Islet precursor cell (in vitro differentiated cells): ENCODE data around the gene JAKMIP1.

Experiments used
- DNase-seq: peaks from one replicate; pipeline ENCODE4 v3.0.0-alpha.2; 2018

Gene JAKMIP1

DNA sequence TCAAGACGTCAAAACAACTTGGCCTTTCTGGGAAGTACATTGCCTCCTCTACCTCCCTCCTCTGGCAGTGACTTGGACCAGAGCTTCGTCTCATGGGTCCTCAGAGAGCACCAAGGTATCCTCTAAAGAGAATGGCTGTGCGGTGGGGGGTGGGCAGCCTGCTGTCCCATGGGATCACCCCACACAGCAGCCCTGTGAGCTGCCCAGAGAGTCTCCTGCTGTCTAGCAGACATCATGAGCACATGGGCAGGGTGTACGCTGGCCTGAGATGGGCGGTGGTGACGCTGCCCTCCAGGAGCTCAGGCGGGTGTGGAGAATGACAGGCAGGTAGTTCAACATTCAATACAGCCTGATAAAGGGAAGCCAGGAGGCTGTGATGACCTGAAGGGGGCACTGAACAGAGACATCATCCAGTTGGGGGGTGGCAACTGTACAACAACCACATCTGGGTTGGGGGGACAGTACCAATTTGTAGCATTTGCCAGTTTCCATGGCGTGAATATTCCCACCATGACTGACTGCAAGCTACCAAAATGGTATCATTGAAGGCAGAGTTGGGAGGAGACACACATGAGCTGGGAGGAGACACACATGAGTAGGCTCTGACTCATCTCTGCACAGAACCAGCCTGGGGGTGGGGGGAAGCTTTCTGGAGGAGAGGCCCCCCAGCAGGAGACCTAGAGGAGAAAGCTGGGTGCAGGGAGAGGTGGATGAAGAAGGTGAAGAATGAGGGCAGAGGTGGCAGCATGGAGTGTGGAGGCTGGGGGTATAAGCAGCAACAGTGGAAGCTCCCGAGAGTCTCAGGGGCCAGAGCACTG lies 218.0 kb downstream of the JAKMIP1 start:
- DNase-seq: peak; percentile 36

GRCh38 chr4:5980436-5981155 lies 219.8 kb downstream of the JAKMIP1 start:
- DNase-seq: peak; percentile 14

DNA sequence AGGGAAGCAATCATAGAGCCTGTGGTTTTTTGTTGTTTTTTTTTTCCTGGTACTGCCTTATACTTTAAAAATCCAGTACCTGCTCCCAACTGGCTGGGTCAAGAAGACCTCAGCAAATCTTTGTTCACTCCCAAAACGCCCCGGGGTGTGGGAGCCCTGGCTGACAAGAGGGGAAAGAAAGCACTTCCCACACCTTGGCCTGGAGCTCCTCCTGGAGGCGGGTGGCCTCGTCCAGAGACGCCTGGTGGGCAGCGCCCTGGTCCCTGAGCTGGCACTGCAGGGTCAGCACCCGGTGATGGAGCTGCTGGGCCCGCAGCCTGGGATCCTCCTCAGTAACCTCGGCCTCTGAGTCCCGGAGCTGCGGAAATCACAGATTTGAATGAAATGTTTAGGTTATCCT lies 220.4 kb downstream of the JAKMIP1 start:
- peak; percentile 89 for DNase-seq

DNA sequence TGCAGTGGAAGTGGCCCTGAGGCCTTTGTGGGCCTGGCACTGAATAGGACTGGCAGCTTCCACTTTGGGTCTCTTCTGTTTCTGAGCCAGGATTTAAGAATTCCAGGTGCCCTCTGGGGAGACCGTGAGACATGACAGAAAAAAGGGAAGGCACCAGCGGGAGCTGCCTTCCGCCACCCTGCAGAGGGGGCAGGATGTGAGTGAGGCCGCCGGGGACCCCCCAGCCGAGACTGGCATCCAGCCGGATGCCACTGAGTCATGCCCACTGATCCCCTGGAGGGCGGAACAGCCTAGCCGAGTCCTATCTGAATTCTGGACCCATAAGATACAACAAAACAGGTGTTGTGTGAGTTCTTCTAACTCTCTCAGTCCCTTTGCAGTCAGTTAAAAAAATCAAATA lies 223.4 kb downstream of the JAKMIP1 start:
- peak; percentile 9 for DNase-seq

DNA sequence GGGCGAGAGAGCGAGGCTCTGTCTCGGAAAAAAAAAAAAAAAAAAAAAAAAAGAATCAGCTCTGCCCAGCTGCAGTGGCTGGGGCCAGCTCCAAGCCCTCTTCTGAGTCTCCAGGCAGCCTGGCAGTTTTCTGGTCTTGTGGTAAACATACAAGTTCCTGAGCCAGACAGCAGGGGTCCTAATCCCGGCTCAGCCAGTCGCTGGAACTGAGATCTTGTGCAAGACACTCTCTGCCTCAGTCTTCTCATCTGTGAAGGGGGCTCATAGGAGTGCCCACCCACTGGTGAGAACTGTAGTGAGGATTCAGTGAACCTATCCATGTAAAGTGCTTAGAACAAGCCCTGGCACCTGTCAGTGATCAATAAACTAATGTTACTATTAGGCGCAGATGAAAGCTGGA lies 223.9 kb downstream of the JAKMIP1 start:
- DNase-seq: peak; percentile 50
